Neural progenitor cell (in vitro differentiated cells): ENCODE measurements around the gene CSNK1G2. TPM values are rescaled to one million over a fixed set of nuclear protein-coding genes. Genes with fewer than 3 reads are reported as not detected.
A peak's percentile ranks its signal among the peaks of the same experiment; 100 is the strongest.

Experiments used
- DNase-seq: peaks from one replicate; pipeline ENCODE4 v3.0.0-alpha.2; 2016; ENCODE audit warnings: low spot score
- H2AFZ ChIP-seq: fragments of 200-600 bp; sonication (generic); replicated peaks from 2 replicates; pipeline ENCODE4 v1.6.1; 2016; ENCODE audit warnings: antibody characterized with exemption
- H3F3A ChIP-seq: fragments of 200-600 bp; sonication (generic); 2 replicates; pipeline ENCODE4 v1.6.1; 2016; ENCODE audit warnings: antibody characterized with exemption, low read depth
- H3K27ac ChIP-seq: fragments of 200-600 bp; sonication (generic); 2 replicates; pipeline ENCODE4 v1.5.1; 2016; ENCODE audit warnings: mild to moderate bottlenecking
- H3K27me3 ChIP-seq: fragments of 200-600 bp; sonication (generic); 2 replicates; pipeline ENCODE4 v1.6.1; 2016; ENCODE audit warnings: mild to moderate bottlenecking, moderate library complexity
- H3K36me3 ChIP-seq: fragments of 200-600 bp; sonication (generic); 2 replicates; pipeline ENCODE4 v1.5.1; 2016
- H3K4me1 ChIP-seq: fragments of 200-600 bp; sonication (generic); 2 replicates; pipeline ENCODE4 v1.6.1; 2016; ENCODE audit warnings: mixed run types
- H3K4me2 ChIP-seq: fragments of 200-600 bp; sonication (generic); 2 replicates; pipeline ENCODE4 v1.6.1; 2016
- H3K4me3 ChIP-seq: fragments of 200-600 bp; sonication (generic); 2 replicates; pipeline ENCODE4 v1.5.1; 2016
- H3K79me2 ChIP-seq: fragments of 200-600 bp; sonication (generic); 2 replicates; pipeline ENCODE4 v1.6.1; 2016; ENCODE audit warnings: low read depth
- H3K9ac ChIP-seq: fragments of 200-600 bp; sonication (generic); 2 replicates; pipeline ENCODE4 v1.6.1; 2016
- H3K9me3 ChIP-seq: fragments of 200-600 bp; sonication (generic); 2 replicates; pipeline ENCODE4 v1.5.1; 2016; ENCODE audit warnings: low read depth
- H4K20me1 ChIP-seq: fragments of 200-600 bp; sonication (generic); 2 replicates; pipeline ENCODE4 v1.6.1; 2016; ENCODE audit warnings: low read depth
- H3K27ac Mint-ChIP-seq: 3 replicates; pipeline ENCODE4 v1.8.0; 2021; ENCODE audit warnings: mixed read lengths
- H3K27me3 Mint-ChIP-seq: 2 replicates; pipeline ENCODE4 v1.8.0; 2022; ENCODE audit warnings: low read depth, mild to moderate bottlenecking, inconsistent platforms, moderate library complexity, mixed read lengths; ENCODE audit not compliant: insufficient read depth
- H3K36me3 Mint-ChIP-seq: 3 replicates; pipeline ENCODE4 v1.8.0; 2021; ENCODE audit warnings: mixed read lengths
- H3K4me1 Mint-ChIP-seq: 3 replicates; pipeline ENCODE4 v1.8.0; 2021; ENCODE audit warnings: mixed read lengths
- H3K4me3 Mint-ChIP-seq: 3 replicates; pipeline ENCODE4 v1.8.0; 2021; ENCODE audit warnings: mild to moderate bottlenecking, moderate library complexity, mixed read lengths
- H3K9me3 Mint-ChIP-seq: 3 replicates; pipeline ENCODE4 v1.8.0; 2020; ENCODE audit warnings: mixed read lengths
- EZH2 ChIP-seq: fragments of 200-600 bp; sonication (generic); IDR thresholded peaks from 2 replicates; pipeline ENCODE4 v1.6.1; 2017; ENCODE audit warnings: antibody characterized with exemption, mild to moderate bottlenecking, moderate library complexity
- EZH2phosphoT487 ChIP-seq: fragments of 200-600 bp; sonication (generic); IDR thresholded peaks from 2 replicates; pipeline ENCODE4 v1.6.1; 2017; ENCODE audit warnings: antibody characterized with exemption
- total RNA-seq: library from RNA; depleted of rRNA; stranded (reverse); fragments of >200 nt; gene quantifications from 2 replicates; pipeline ENCODE4 v1.2.3, GENCODE V29; 2015; ENCODE audit warnings: low replicate concordance
- TF ChIP-seq, protein P1 (sequence below): fragments of 200-600 bp; sonication (generic); IDR thresholded peaks from 2 replicates; pipeline ENCODE4 v1.5.1; 2017; ENCODE audit warnings: antibody characterized with exemption, mild to moderate bottlenecking

The CSNK1G2 gene
- total RNA-seq, 1 donor from 2014 or later = 49.6 TPM

DNA sequence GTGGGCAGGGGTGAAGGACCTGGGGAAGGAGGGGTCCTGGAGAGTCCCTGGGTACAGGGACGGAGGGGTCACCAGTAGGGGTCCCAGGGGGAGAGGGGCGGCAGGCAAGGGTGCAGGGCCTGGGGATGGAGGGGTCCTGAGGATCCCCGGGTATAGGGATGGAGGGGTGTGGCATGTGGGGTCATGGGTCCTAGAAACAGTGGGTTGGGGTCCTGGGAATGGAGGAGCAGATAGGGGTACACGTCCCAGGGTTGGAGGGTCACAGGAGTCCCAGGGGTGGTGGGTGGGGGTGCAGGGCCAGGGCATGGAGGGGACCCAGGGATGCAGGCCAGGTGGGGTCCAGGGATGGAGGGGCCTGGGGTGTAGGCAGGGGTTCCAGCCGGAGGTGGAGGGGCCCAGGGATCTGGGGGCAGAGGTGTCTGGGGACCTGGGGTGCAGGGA lies 73.2 kb downstream of the CSNK1G2 start:
- H3K27ac ChIP-seq = no peak overlapping the region
- DNase-seq = no peak
- peaks cover 12% of the 10 kb centered on the region for H3K4me1 Mint-ChIP-seq
- no peaks in the 10 kb centered on the region for H3K27me3 ChIP-seq
- H3K27ac Mint-ChIP-seq = no peak overlapping the region
- peak overlapping the region; percentile 82 for H3K4me3 Mint-ChIP-seq
- no peak overlapping the region for H3K9ac ChIP-seq
- H3K4me1 ChIP-seq = peaks cover 11% of the 10 kb centered on the region
- H4K20me1 ChIP-seq = peaks cover 29% of the 10 kb centered on the region
- H3K9me3 Mint-ChIP-seq = peaks cover 7% of the 10 kb centered on the region
- peak overlapping the region; percentile 65 for H3K4me3 ChIP-seq
- no peaks in the 10 kb centered on the region for H3K9me3 ChIP-seq
- H3K27me3 Mint-ChIP-seq = peaks cover 6% of the 10 kb centered on the region
- no peaks in the 10 kb centered on the region for H3K36me3 ChIP-seq
- H2AFZ ChIP-seq = no peak overlapping the region
- H3F3A ChIP-seq = peaks cover 8% of the 10 kb centered on the region
- peaks cover 59% of the 10 kb centered on the region for H3K79me2 ChIP-seq
- TF ChIP-seq EZH2phosphoT487 (no peak), EZH2 (no peak)
- TF ChIP-seq, protein P1, sequence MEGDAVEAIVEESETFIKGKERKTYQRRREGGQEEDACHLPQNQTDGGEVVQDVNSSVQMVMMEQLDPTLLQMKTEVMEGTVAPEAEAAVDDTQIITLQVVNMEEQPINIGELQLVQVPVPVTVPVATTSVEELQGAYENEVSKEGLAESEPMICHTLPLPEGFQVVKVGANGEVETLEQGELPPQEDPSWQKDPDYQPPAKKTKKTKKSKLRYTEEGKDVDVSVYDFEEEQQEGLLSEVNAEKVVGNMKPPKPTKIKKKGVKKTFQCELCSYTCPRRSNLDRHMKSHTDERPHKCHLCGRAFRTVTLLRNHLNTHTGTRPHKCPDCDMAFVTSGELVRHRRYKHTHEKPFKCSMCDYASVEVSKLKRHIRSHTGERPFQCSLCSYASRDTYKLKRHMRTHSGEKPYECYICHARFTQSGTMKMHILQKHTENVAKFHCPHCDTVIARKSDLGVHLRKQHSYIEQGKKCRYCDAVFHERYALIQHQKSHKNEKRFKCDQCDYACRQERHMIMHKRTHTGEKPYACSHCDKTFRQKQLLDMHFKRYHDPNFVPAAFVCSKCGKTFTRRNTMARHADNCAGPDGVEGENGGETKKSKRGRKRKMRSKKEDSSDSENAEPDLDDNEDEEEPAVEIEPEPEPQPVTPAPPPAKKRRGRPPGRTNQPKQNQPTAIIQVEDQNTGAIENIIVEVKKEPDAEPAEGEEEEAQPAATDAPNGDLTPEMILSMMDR = no peak
- H3K4me2 ChIP-seq = peak overlapping the region; percentile 89
- peaks cover 21% of the 10 kb centered on the region for H3K36me3 Mint-ChIP-seq

DNA sequence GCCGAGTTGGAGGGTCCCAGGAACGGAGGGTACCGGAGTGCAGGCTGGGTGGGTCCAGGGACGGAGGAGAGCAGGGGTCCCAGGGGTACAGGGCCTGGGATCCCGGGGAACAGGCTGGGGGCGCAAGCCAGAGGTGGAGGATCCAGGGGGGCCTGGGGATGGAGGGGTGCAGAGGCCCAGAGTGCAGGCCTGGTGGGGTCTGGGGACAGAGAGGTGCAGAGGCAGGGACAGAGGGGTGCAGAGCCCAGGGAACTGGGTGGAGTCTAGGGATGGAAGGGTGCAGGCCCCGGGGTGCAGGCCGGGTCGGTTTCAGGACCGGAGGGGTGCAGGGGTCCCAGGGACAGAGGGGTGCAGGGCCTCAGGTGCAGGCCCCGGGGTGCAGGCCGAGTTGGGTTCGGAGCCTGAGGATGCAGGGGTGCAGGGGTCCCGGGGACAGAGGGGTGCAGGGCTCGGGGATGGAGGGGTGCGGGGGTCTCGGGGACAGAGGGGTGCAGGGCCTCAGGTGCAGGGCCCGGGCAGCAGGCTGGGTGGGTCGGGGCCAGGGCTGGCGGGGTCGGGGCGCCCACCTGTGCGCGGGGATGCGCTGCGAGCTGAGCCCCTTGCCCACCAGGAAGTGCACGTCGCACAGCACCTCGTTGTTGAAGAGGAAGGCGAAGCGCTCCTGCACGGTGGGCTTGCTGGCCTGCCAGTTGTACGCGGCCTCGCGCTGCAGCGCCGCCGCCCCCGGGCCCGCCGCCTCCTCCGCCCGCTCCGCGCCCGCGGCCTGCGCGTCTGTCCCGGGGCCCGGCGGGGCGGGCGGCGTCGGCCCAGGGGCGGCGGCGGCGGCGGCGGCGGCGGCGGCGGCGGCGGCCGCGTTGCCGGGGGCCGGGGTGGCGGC lies 74.0 kb downstream of the CSNK1G2 start:
- Mint-ChIP-seq H3K9me3 (peaks cover 7% of the 10 kb centered on the region), H3K36me3 (peaks cover 21% of the 10 kb centered on the region), H3K4me3 (peak overlapping the region; percentile 82), H3K27me3 (peaks cover 8% of the 10 kb centered on the region), H3K4me1 (peaks cover 18% of the 10 kb centered on the region), H3K27ac (no peak overlapping the region)
- Histone ChIP-seq H3K9me3 (no peaks in the 10 kb centered on the region), H3K4me2 (peak overlapping the region; percentile 89), H3K4me3 (peak overlapping the region; percentile 65), H3K9ac (peak overlapping the region; percentile 15), H2AFZ (no peak overlapping the region), H4K20me1 (peaks cover 26% of the 10 kb centered on the region), H3K79me2 (peaks cover 53% of the 10 kb centered on the region), H3K4me1 (peaks cover 11% of the 10 kb centered on the region), H3F3A (peaks cover 8% of the 10 kb centered on the region), H3K27ac (no peak overlapping the region), H3K36me3 (no peaks in the 10 kb centered on the region), H3K27me3 (no peaks in the 10 kb centered on the region)
- DNase-seq = peak; percentile 85
- TF ChIP-seq EZH2 (no peak), EZH2phosphoT487 (no peak)
- TF ChIP-seq, protein P1 = no peak

DNA sequence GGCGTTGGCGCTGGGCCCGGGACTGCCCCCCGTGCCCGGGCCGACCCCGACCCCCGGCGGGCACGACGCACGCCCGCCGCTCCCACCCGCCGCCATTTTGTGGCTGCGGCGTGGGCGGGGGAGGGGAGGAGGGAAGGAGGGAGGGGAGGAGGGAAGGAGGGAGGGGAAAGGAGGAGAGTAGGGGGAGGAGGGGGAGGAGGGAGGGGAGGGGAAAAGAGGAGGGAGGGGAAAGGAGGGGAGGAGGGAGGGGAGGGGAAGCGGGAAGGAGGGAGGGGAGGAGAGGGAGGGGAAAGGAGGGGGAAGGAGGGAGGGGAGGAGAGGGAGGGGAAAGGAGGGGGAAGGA lies 74.6 kb downstream of the CSNK1G2 start, which contains the start of gene BTBD2:
BTBD2 (minus strand) TSS at position 107 of the 343 bp plus-strand sequence; CDS start at position 96, 11 bp downstream.
- H3K79me2 ChIP-seq = peaks cover 47% of the 10 kb centered on the region
- peak within 1 kb of the TSS; percentile 82 for H3K4me3 Mint-ChIP-seq
- no peak within 1 kb of the TSS for H3K27ac Mint-ChIP-seq
- no peaks in the 10 kb centered on the region for H3K9me3 ChIP-seq
- peak within 1 kb of the TSS; percentile 65 for H3K4me3 ChIP-seq
- peaks cover 26% of the 10 kb centered on the region for H4K20me1 ChIP-seq
- H3F3A ChIP-seq = peaks cover 8% of the 10 kb centered on the region
- peaks cover 8% of the 10 kb centered on the region for H3K27me3 Mint-ChIP-seq
- peaks cover 7% of the 10 kb centered on the region for H3K9me3 Mint-ChIP-seq
- H3K4me1 Mint-ChIP-seq = peaks cover 18% of the 10 kb centered on the region
- no peaks in the 10 kb centered on the region for H3K36me3 ChIP-seq
- H3K36me3 Mint-ChIP-seq = peaks cover 18% of the 10 kb centered on the region
- H2AFZ ChIP-seq = no peak within 1 kb of the TSS
- peaks cover 11% of the 10 kb centered on the region for H3K4me1 ChIP-seq
- H3K27me3 ChIP-seq = no peaks in the 10 kb centered on the region
- peak within 1 kb of the TSS; percentile 15 for H3K9ac ChIP-seq
- TF ChIP-seq EZH2 (no peak), EZH2phosphoT487 (no peak)
- TF ChIP-seq, protein P1 = no peak
- H3K27ac ChIP-seq = no peak within 1 kb of the TSS
- peak within 1 kb of the TSS; percentile 89 for H3K4me2 ChIP-seq
- no peak for DNase-seq
